ENCODE data around the gene HAUS7.

Gene HAUS7

GRCh38 chrX:153500676-153501280 lies 30.4 kb upstream of the HAUS7 start:
- no peak overlapping the region for H3K4me3 ChIP-seq (ENCODE audit: low read depth, low read length)
- TF ChIP-seq, protein P1, sequence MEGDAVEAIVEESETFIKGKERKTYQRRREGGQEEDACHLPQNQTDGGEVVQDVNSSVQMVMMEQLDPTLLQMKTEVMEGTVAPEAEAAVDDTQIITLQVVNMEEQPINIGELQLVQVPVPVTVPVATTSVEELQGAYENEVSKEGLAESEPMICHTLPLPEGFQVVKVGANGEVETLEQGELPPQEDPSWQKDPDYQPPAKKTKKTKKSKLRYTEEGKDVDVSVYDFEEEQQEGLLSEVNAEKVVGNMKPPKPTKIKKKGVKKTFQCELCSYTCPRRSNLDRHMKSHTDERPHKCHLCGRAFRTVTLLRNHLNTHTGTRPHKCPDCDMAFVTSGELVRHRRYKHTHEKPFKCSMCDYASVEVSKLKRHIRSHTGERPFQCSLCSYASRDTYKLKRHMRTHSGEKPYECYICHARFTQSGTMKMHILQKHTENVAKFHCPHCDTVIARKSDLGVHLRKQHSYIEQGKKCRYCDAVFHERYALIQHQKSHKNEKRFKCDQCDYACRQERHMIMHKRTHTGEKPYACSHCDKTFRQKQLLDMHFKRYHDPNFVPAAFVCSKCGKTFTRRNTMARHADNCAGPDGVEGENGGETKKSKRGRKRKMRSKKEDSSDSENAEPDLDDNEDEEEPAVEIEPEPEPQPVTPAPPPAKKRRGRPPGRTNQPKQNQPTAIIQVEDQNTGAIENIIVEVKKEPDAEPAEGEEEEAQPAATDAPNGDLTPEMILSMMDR (IDR thresholded peaks at IDR 0.05; ENCODE audit: control insufficient read depth, extremely low read depth, insufficient read depth), result no peak
- no peak for DNase-seq (ENCODE audit: low read depth)

DNA sequence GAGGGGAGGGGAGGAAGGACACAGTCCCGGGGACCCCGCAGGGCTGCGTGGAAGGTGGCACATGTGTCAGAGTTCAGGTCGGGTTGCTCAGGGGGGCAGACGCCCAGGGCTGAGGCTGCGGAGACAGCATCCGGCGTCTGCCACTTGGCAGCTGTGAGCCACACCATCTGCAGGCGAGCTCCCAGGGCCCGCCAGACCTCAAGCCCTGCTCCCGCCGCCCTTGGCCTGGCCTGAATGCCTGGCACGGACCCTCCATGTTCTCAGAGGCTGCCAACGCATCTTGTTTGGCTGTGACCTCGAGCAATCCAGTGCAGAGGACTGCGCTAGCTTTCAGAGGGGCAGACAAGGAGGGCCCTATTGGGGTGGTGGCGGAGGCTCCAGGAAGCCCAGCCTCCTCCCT lies 29.5 kb upstream of the HAUS7 start:
- no peak overlapping the region for H3K4me3 ChIP-seq (ENCODE audit: low read depth, low read length)
- no peak for DNase-seq (ENCODE audit: low read depth)

DNA sequence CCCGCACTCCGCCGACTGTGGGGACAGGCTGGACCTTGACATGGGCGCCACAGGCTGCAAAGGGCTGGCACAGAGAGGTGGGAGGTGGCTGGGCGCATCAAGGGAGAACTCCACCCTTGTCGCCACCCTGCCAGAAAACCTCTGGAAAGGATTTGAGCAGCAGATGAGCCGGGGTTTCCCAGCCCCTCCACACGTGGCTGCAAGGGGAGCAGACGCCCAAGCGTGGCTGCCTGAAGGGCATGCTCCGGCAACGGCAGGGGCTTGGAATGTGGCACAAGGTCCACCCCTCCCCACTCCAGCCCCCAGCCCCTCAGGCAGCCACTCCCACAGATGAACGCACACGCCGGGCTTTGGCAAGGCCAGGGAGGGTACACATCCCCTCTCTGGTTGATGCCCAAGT lies 29.0 kb upstream of the HAUS7 start:
- no peak overlapping the region for H3K4me3 ChIP-seq (ENCODE audit: low read depth, low read length)
- TF ChIP-seq, protein P1 (IDR thresholded peaks at IDR 0.05; ENCODE audit: control insufficient read depth, extremely low read depth, insufficient read depth), result no peak
- no peak for DNase-seq (ENCODE audit: low read depth)

More for the DNA sequence above, 29.5 kb upstream of the HAUS7 start:
- TF ChIP-seq, protein P1 (IDR thresholded peaks at IDR 0.05; ENCODE audit: control insufficient read depth, extremely low read depth, insufficient read depth), result no peak

- TF ChIP-seq, protein P1 (IDR thresholded peaks at IDR 0.05; ENCODE audit: control insufficient read depth, extremely low read depth, insufficient read depth), result no peak
- H3K4me3 ChIP-seq (ENCODE audit: low read depth, low read length), result no peak overlapping the region
- no peak for DNase-seq (ENCODE audit: low read depth)
Measured at GRCh38 chrX:153498453-153498852, 28.1 kb upstream of the HAUS7 start.

- TF ChIP-seq, protein P1 (IDR thresholded peaks at IDR 0.05; ENCODE audit: control insufficient read depth, extremely low read depth, insufficient read depth), result no peak
- no peak overlapping the region for H3K4me3 ChIP-seq (ENCODE audit: low read depth, low read length)
- no peak for DNase-seq (ENCODE audit: low read depth)
Measured at GRCh38 chrX:153496590-153496959, 26.2 kb upstream of the HAUS7 start.

DNA sequence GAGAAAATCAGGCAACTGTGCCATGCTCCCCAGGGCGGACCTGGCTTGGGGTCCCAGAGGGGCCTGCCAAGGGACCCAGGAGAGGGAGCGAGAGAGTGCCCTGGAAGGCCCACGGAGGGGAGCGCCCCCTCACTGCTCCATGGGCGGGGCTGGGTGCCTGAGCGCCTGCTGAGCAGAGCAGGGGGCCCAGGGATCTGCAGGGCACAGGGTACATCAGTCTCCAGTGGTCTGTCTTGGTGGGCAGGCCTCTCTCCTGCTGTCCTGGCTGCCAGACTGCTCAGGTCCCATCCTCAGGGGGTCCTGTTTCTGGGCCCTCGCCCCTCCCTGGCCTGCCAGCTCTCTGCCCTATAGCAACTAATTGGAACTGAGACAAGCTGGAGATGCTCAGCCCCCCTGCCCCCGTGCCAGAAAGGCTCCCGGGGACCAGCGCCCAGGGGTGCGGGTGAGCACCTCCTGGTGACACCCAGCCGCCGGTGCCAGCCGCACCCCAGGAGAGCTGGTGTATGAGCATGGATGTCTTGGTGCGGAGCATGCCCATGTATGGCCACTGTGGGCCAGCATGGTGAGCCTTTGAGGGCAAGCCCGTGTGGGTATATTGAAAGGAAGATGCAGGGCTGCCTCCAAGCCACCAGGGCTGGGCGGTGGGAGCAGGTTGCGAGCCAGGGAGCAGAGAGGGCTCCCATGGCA lies 25.7 kb upstream of the HAUS7 start:
- TF ChIP-seq, protein P1 (IDR thresholded peaks at IDR 0.05; ENCODE audit: control insufficient read depth, extremely low read depth, insufficient read depth), result no peak
- H3K4me3 ChIP-seq (ENCODE audit: low read depth, low read length), result no peak overlapping the region
- DNase-seq (ENCODE audit: low read depth), result no peak

DNA sequence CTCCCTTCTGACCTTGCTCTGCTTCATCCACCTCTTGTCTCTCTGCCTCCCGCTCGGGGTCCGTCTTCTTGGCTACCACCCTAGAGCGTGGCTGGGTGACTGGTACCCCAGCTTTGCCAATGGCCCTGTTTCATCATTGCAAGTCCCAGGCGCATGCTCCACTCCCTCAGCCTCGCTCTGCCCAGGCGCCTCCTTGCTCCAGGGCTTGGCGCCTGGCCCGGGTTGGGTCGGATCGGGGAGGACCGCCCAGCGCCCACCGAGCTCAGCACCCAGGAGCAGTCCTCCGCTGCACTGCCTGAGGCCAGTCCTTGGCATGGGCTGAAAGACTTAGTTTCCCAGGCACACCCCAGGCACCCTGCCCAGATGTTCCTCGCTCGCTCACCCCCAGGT lies 25.0 kb upstream of the HAUS7 start:
- no peak overlapping the region for H3K4me3 ChIP-seq (ENCODE audit: low read depth, low read length)
- TF ChIP-seq, protein P1 (IDR thresholded peaks at IDR 0.05; ENCODE audit: control insufficient read depth, extremely low read depth, insufficient read depth), result no peak
- DNase-seq (ENCODE audit: low read depth), result no peak
